Liver (tissue), 9 donors: Measurements from ENCODE around the gene ZFAND2B. TPM values are rescaled to one million over a fixed set of nuclear protein-coding genes. Genes with fewer than 3 reads are reported as not detected.
"Not testable (repeated sequence)": the region's sequence is repeated elsewhere in the genome, so short reads cannot be mapped to it uniquely, and the experiment has no call there.

Experiments
- DNase-seq: peaks from one replicate; pipeline ENCODE4 v3.0.0-alpha.2; 2017; ENCODE audit warnings: low spot score
- H3K27ac ChIP-seq, 2 donors: one replicate each; pipeline ENCODE4 v1.7.0; 2013; ENCODE audit warnings: inconsistent platforms in 2 of 2, low read length in 2 of 2, control low read depth in 1 of 2, low read depth in 1 of 2, mild to moderate bottlenecking in 1 of 2
- H3K27me3 ChIP-seq, 4 donors: one replicate each; pipeline versions ENCODE4 v1.6.1 to v1.7.0; 2013; ENCODE audit warnings: low read length in 3 of 4, inconsistent platforms in 1 of 4, mild to moderate bottlenecking in 1 of 4, moderate library complexity in 1 of 4; ENCODE audit not compliant: control insufficient read depth in 4 of 4, insufficient read depth in 4 of 4
- H3K36me3 ChIP-seq, 4 donors: one replicate each; pipeline versions ENCODE4 v1.6.1 to v1.7.0; 2013; ENCODE audit warnings: low read length in 3 of 4, mild to moderate bottlenecking in 3 of 4, low read depth in 1 of 4, moderate library complexity in 1 of 4; ENCODE audit not compliant: control insufficient read depth in 4 of 4, insufficient read depth in 3 of 4
- H3K4me1 ChIP-seq, 4 donors: one replicate each; pipeline versions ENCODE4 v1.6.1 to v1.7.0; 2013; ENCODE audit warnings: low read length in 3 of 4, mild to moderate bottlenecking in 3 of 4, moderate library complexity in 1 of 4; ENCODE audit not compliant: control insufficient read depth in 4 of 4, insufficient read depth in 4 of 4
- H3K4me3 ChIP-seq, 3 donors: one replicate each; pipeline versions ENCODE4 v1.6.1 to v1.7.0; 2013; ENCODE audit warnings: low read length in 3 of 3, control low read depth in 1 of 3, low read depth in 1 of 3, mild to moderate bottlenecking in 1 of 3
- H3K9ac ChIP-seq, 2 donors: one replicate each; pipeline ENCODE4 v1.7.0; 2013; ENCODE audit warnings: low read length in 2 of 2, mild to moderate bottlenecking in 2 of 2, moderate library complexity in 2 of 2, control low read depth in 1 of 2, low read depth in 1 of 2
- H3K9me3 ChIP-seq, 4 donors: one replicate each; pipeline versions ENCODE4 v1.6.1 to v1.7.0; 2013; ENCODE audit warnings: low read length in 3 of 4; ENCODE audit not compliant: control insufficient read depth in 4 of 4
- EGR1 ChIP-seq, 2 donors: IDR thresholded peaks; 2 replicates each; pipeline ENCODE4 v1.6.1; 2016 to 2018; ENCODE audit warnings: antibody characterized with exemption in 2 of 2, low read depth in 2 of 2
- FOXA1 ChIP-seq: IDR thresholded peaks from 2 replicates; pipeline ENCODE4 v1.6.1; 2016; ENCODE audit warnings: antibody characterized with exemption
- FOXA2 ChIP-seq: IDR thresholded peaks from 2 replicates; pipeline ENCODE4 v1.6.1; 2016; ENCODE audit warnings: antibody characterized with exemption
- GABPA ChIP-seq, 2 donors: IDR thresholded peaks in 1 of 2; conservative IDR thresholded peaks in 1 of 2; 2 replicates each; pipeline ENCODE4 v1.6.1; 2016; ENCODE audit warnings: antibody characterized with exemption in 2 of 2, mild to moderate bottlenecking in 1 of 2, moderate library complexity in 1 of 2
- HNF4G ChIP-seq: IDR thresholded peaks from 2 replicates; pipeline ENCODE4 v1.6.1; 2016; ENCODE audit warnings: antibody characterized with exemption
- JUND ChIP-seq, 2 donors: IDR thresholded peaks; 2 replicates each; pipeline ENCODE4 v1.6.1; 2016; ENCODE audit warnings: antibody characterized with exemption in 2 of 2
- NR2F2 ChIP-seq: IDR thresholded peaks from 2 replicates; pipeline ENCODE4 v1.6.1; 2016; ENCODE audit warnings: antibody characterized with exemption
- RXRA ChIP-seq, 2 donors: IDR thresholded peaks; 2 replicates each; pipeline ENCODE4 v1.6.1; 2017 to 2018; ENCODE audit warnings: antibody characterized with exemption in 2 of 2, mild to moderate bottlenecking in 1 of 2
- SP1 ChIP-seq: IDR thresholded peaks from 2 replicates; pipeline ENCODE4 v1.6.1; 2018; ENCODE audit warnings: antibody characterized with exemption, mild to moderate bottlenecking
- TAF1 ChIP-seq: conservative IDR thresholded peaks from 2 replicates; pipeline ENCODE4 v1.6.1; 2016; ENCODE audit warnings: antibody characterized with exemption, mild to moderate bottlenecking
- YY1 ChIP-seq: IDR thresholded peaks from 2 replicates; pipeline ENCODE4 v1.6.1; 2016; ENCODE audit warnings: antibody characterized with exemption, mild to moderate bottlenecking
- WGBS: extraction: QIAGEN DNeasy Blood & Tissue Kit; methylation state at CpG from one replicate; pipeline ENCODE4 v1.1.7; 2013; 5-methylcytosine and 5-hydroxymethylcytosine counted together
- polyA plus RNA-seq, 2 donors: library from polyadenylated mRNA; stranded (reverse) in 1 of 2; unstranded in 1 of 2; fragments of 200-250 nt in 1 of 2; fragments of >200 nt in 1 of 2; fragmentation: Nextera tagmentation in 1 of 2; extraction: Ambion mirVana in 1 of 2; gene quantifications; one replicate each; pipeline versions ENCODE4 v1.2.1 to v1.2.3, GENCODE V29; 2013 to 2015
- total RNA-seq, 2 donors: library from RNA; depleted of rRNA; stranded (reverse); fragments of >200 nt; gene quantifications; one replicate each; pipeline ENCODE4 v1.2.3, GENCODE V29; 2014
- TF ChIP-seq, protein P1 (sequence below): IDR thresholded peaks from 2 replicates; pipeline ENCODE4 v1.6.1; 2016; ENCODE audit warnings: antibody characterized with exemption
- TF ChIP-seq, protein P2 (sequence below): IDR thresholded peaks from 2 replicates; pipeline ENCODE4 v1.6.1; 2016; ENCODE audit warnings: antibody characterized with exemption, mild to moderate bottlenecking
- TF ChIP-seq, protein P3 (sequence below): IDR thresholded peaks from 2 replicates; pipeline ENCODE4 v1.6.1; 2016; ENCODE audit warnings: antibody characterized with exemption
- donor health status: healthy.
- donor health status: healthy.
- donor health status: healthy.
- donor health status: healthy.
- donor health status: healthy.

ZFAND2B gene
- total and polyA plus RNA-seq, 4 donors: 19.6 to 53.8 (median 25.8) TPM

DNA sequence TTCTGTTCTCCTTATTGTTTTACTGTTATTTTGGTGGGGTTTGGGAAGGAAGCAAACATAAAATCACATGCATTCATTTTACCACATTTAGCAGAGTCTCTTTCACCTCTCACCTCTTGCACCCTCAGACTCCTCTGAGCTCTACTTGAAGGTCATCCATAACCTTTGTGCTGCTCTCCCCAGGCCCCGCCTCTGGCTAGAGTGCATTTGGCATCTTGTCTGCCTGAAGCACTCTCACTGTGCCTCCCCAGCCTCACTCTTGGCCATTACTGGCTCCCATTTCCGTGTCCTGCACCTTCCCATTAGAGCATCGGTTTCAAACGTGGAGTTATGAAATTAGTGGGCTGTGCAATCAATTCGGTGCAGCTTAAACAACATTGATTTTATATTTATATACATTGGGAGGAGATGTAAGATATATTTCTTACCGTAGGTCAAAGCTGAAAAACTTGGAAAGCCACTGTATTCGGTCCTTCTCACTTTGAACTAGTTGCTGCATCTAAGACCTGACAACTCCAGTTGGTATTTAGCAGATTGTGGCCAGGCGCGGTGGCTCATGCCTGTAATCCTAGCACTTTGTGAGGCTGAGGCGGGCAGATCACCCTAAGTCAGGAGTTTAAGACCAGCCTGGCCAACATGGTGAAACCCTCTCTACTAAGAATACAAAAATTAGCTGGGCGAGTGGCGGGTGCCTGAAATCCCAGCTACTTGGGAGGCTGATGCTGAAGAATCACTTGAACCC lies 6.9 kb upstream of the ZFAND2B start:
- H3K4me3 ChIP-seq: no peak overlapping the region
- 90% methylated on average over 12 of the region's 12 CpGs for WGBS
- TF ChIP-seq, protein P1, sequence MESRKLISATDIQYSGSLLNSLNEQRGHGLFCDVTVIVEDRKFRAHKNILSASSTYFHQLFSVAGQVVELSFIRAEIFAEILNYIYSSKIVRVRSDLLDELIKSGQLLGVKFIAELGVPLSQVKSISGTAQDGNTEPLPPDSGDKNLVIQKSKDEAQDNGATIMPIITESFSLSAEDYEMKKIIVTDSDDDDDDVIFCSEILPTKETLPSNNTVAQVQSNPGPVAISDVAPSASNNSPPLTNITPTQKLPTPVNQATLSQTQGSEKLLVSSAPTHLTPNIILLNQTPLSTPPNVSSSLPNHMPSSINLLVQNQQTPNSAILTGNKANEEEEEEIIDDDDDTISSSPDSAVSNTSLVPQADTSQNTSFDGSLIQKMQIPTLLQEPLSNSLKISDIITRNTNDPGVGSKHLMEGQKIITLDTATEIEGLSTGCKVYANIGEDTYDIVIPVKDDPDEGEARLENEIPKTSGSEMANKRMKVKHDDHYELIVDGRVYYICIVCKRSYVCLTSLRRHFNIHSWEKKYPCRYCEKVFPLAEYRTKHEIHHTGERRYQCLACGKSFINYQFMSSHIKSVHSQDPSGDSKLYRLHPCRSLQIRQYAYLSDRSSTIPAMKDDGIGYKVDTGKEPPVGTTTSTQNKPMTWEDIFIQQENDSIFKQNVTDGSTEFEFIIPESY: no peak
- TF ChIP-seq HNF4G: no peak
- TF ChIP-seq RXRA (IDR thresholded peaks at IDR 0.05): no peak
- no peaks in the 10 kb centered on the region for H3K9me3 ChIP-seq
- H3K9ac ChIP-seq: no peak overlapping the region
- H3K27me3 ChIP-seq: no peaks in the 10 kb centered on the region
- no peaks in the 10 kb centered on the region for H3K4me1 ChIP-seq
- H3K27ac ChIP-seq: no peak overlapping the region
- no peak for DNase-seq
- no peaks in the 10 kb centered on the region for H3K36me3 ChIP-seq

DNA sequence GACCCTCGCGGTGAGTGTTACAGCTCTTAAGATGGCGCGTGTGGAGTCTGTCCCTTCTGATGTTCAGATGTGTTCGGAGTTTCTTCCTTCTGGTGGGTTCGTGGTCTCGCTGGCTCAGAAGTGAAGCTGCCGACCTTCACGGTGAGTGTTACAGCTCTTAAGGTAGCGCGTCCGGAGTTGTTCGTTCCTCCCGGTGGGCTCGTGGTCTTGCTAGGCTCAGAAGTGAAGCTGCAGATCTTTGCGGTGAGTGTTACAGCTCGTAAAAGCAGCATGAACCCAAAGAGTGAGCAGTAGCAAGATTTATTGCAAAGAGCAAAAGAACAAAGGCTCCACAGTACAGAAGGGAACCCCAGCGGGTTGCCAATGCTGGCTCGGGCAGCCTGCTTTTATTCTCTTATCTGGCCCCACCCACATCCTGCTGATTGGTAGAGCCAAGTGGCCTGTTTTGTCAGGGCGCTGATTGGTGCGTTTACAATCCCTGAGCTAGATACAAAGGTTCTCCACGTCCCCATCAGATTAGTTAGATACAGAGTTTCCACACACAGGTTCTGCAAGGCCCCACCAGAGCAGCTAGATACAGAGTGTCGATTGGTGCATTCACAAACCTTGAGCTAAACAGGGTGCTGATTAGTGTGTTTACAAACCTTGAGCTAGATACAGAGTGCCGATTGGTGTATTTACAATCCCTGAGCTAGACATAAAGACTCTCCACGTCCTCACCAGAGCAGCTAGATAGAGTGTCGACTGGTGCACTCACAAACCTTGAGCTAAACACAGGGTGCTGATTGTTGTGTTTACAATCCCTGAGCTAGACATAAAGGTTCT lies 5.9 kb upstream of the ZFAND2B start:
- 86% methylated on average over 25 of the region's 26 CpGs for WGBS
- not testable (repeated sequence) for DNase-seq

DNA sequence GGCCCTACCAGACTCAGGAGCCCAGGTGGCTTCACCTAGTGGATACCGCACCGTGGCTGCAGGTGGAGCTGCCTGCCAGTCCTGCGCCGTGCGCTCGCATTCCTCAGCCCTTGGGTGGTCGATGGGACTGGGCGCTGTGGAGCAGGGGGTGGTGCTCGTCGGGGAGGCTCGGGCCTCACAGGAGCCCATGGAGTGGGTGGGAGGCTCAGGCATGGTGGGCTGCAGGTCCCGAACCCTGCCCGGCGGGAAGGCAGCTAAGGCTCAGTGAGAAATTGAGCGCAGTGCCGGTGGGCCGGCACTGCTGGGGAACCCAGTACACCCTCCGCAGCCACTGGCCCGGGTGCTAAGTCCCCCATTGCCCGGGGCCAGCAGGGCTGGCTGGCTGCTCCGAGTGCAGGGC lies 5.3 kb upstream of the ZFAND2B start:
- not testable (repeated sequence) for H3K4me3 ChIP-seq, H3K27me3 ChIP-seq, H3K9me3 ChIP-seq, H3K4me1 ChIP-seq, DNase-seq, H3K36me3 ChIP-seq, H3K27ac ChIP-seq, H3K9ac ChIP-seq
- 93% methylated on average over 21 of the region's 21 CpGs for WGBS

More for the DNA sequence above, 5.9 kb upstream of the ZFAND2B start:
- not testable (repeated sequence) for H3K4me1 ChIP-seq, H3K9ac ChIP-seq, H3K9me3 ChIP-seq, H3K36me3 ChIP-seq, H3K4me3 ChIP-seq, H3K27me3 ChIP-seq, H3K27ac ChIP-seq

DNA sequence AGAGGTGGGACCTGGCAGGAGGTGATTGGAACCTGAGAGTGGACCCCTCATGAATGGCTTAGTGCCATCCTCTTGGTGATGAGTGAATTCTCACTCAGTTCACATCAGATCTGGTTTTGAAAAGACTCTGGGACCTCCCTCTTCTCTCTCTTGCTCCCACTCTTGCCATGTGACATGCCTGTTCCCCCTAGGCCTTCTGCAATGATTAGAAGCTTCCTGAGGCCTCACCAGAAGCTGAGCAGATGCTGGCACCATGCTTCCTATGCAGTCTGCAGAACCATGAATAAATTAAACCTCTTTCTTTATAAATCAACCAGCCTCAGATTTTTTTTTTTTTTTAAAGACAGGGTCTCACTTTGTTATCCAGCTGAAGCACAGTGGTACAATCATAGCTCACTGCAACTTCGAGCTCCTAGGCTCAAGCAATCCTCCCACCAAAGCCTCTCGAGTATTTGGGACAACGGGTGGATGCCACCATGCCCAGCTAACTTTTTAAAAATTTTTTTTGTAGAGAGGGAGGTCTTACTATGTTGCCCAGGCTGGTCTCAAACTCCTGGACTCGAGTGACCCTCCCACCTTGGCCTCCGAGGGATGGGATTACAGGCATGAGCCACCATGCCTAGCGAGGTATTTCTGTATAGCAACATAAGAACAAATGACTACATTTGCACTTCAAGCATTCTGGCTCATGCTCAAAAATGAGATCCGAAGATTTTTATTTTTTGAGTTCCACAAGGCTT lies 2.0 kb upstream of the ZFAND2B start:
- Histone ChIP-seq H3K27me3 (no peaks in the 10 kb centered on the region), H3K9ac (no peak overlapping the region), H3K9me3 (no peaks in the 10 kb centered on the region), H3K36me3 (peaks cover 0 to 6% (median 3%) of the 10 kb centered on the region in 4 donors), H3K4me3 (no peak overlapping the region), H3K4me1 (peaks cover 3 to 26% (median 23%) of the 10 kb centered on the region in 4 donors), H3K27ac (no peak overlapping the region)
- peak; percentile 17 for DNase-seq
- 97% methylated on average over 7 of the region's 7 CpGs for WGBS
- TF ChIP-seq JUND (IDR thresholded peaks at IDR 0.05): no peak
- no peak for TF ChIP-seq EGR1 (IDR thresholded peaks at IDR 0.05; ENCODE audit: low read depth in 2 of 2)
- no peak for TF ChIP-seq FOXA2
- no peak for TF ChIP-seq TAF1
- no peak for TF ChIP-seq GABPA (IDR thresholded peaks at IDR 0.05 in 1 of 2, conservative IDR thresholded peaks at IDR 0.05 in 1 of 2)
- TF ChIP-seq NR2F2: no peak
- TF ChIP-seq, protein P2, sequence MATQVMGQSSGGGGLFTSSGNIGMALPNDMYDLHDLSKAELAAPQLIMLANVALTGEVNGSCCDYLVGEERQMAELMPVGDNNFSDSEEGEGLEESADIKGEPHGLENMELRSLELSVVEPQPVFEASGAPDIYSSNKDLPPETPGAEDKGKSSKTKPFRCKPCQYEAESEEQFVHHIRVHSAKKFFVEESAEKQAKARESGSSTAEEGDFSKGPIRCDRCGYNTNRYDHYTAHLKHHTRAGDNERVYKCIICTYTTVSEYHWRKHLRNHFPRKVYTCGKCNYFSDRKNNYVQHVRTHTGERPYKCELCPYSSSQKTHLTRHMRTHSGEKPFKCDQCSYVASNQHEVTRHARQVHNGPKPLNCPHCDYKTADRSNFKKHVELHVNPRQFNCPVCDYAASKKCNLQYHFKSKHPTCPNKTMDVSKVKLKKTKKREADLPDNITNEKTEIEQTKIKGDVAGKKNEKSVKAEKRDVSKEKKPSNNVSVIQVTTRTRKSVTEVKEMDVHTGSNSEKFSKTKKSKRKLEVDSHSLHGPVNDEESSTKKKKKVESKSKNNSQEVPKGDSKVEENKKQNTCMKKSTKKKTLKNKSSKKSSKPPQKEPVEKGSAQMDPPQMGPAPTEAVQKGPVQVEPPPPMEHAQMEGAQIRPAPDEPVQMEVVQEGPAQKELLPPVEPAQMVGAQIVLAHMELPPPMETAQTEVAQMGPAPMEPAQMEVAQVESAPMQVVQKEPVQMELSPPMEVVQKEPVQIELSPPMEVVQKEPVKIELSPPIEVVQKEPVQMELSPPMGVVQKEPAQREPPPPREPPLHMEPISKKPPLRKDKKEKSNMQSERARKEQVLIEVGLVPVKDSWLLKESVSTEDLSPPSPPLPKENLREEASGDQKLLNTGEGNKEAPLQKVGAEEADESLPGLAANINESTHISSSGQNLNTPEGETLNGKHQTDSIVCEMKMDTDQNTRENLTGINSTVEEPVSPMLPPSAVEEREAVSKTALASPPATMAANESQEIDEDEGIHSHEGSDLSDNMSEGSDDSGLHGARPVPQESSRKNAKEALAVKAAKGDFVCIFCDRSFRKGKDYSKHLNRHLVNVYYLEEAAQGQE: no peak
- no peak for TF ChIP-seq RXRA (IDR thresholded peaks at IDR 0.05)
- TF ChIP-seq YY1: no peak
- no peak for TF ChIP-seq SP1
- TF ChIP-seq FOXA1: no peak
- TF ChIP-seq, protein P3, sequence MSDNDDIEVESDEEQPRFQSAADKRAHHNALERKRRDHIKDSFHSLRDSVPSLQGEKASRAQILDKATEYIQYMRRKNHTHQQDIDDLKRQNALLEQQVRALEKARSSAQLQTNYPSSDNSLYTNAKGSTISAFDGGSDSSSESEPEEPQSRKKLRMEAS: no peak
